Activated CD8-positive, alpha-beta T cell treated with anti-CD3 and anti-CD28 coated beads for 36 hours (primary cell): Measurements from ENCODE around the gene HNF1A. TPM values are rescaled to one million over a fixed set of nuclear protein-coding genes. Genes with fewer than 3 reads are reported as not detected.

ENCODE experiments used
- ATAC-seq: fragments of 200-7000 bp; cut with Tn5 transposase; one replicate; pipeline ENCODE4 v1.10.0; 2021; ENCODE audit warnings: mild to moderate bottlenecking, moderate library complexity
- CTCF ChIA-PET: fragments of 350-600 bp; sonication (Branson Sonifier 250); formaldehyde crosslinking; loops from one replicate; lab custom pipeline; 2021; ENCODE audit warnings: antibody characterized with exemption; lab: Charles Lee
- POLR2A ChIA-PET: fragments of 350-600 bp; sonication (Branson Sonifier 250); formaldehyde crosslinking; loops from one replicate; lab custom pipeline; 2021; ENCODE audit warnings: antibody characterized with exemption; lab: Charles Lee
- DNase-seq: peaks from one replicate; pipeline ENCODE4 v3.0.0-alpha.2; 2020
- H3K27ac Mint-ChIP-seq: one replicate; pipeline ENCODE4 v1.8.0; 2021; ENCODE audit warnings: mild to moderate bottlenecking, mixed read lengths
- H3K27me3 Mint-ChIP-seq: one replicate; pipeline ENCODE4 v1.8.0; 2021; ENCODE audit warnings: mixed read lengths
- H3K36me3 Mint-ChIP-seq: one replicate; pipeline ENCODE4 v1.8.0; 2021; ENCODE audit warnings: low read depth, mixed read lengths
- H3K4me1 Mint-ChIP-seq: one replicate; pipeline ENCODE4 v1.8.0; 2021; ENCODE audit warnings: low read depth, mixed read lengths
- H3K4me3 Mint-ChIP-seq: one replicate; pipeline ENCODE4 v1.8.0; 2021; ENCODE audit warnings: mild to moderate bottlenecking, moderate library complexity, mixed read lengths
- H3K9me3 Mint-ChIP-seq: one replicate; pipeline ENCODE4 v1.8.0; 2021; ENCODE audit warnings: mixed read lengths
- intact Hi-C: fragments of 100-400 bp; cut with micrococcal nuclease; formaldehyde crosslinking; loops from one replicate; pipeline ENCODE4 v1.10.0; 2022
- total RNA-seq, 2 experiments: library from RNA; stranded (reverse); gene quantifications; one replicate each; pipeline ENCODE4 v1.2.3, GENCODE V29; 2021
- TF ChIP-seq, protein P1 (sequence below): fragments of 200-600 bp; IDR thresholded peaks from one replicate; pipeline ENCODE4 v1.8.0; 2022; ENCODE audit warnings: antibody characterized with exemption, mild to moderate bottlenecking

HNF1A gene
- total RNA-seq, 2 experiments from 2014 or later, result not detected

DNA sequence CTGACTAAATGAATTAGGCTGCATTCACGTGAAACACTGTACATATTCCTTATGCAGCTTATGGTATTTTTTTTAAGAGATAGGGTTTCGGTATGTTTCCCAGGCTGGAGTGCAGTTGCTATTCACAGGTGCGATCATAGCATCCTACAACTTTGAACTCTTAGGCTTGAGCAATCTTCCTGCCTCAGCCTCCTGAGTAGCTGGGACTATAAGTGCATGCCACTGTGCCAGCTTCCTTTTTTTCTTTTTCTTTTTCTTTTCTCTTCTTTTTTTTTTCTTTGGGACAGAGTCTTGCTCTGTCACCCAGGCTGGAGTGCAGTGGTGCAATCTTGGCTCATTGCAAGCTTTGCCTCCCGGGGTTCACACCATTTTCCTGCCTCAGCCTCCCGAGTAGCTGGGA lies 38.3 kb upstream of the HNF1A start:
- Mint-ChIP-seq H3K27ac (no peak overlapping the region), H3K4me1 (peaks cover 3% of the 10 kb centered on the region), H3K9me3 (no peaks in the 10 kb centered on the region), H3K36me3 (no peaks in the 10 kb centered on the region), H3K27me3 (no peaks in the 10 kb centered on the region), H3K4me3 (no peak overlapping the region)
- ChIA-PET CTCF (interaction anchor here (0.6 to 3.3 kb wide), 4 partner anchors 30 to 358 kb away, joined by 3 to 16 read pairs (median 3); no protein-coding TSS in a partner anchor), POLR2A (interaction anchor here (1.2 kb wide), 1 partner anchor 201 kb away, joined by 4 read pairs; no protein-coding TSS in a partner anchor)
- no peak for DNase-seq
- ATAC-seq, result no peak
- intact Hi-C loops, result no loop called here
- TF ChIP-seq, protein P1, sequence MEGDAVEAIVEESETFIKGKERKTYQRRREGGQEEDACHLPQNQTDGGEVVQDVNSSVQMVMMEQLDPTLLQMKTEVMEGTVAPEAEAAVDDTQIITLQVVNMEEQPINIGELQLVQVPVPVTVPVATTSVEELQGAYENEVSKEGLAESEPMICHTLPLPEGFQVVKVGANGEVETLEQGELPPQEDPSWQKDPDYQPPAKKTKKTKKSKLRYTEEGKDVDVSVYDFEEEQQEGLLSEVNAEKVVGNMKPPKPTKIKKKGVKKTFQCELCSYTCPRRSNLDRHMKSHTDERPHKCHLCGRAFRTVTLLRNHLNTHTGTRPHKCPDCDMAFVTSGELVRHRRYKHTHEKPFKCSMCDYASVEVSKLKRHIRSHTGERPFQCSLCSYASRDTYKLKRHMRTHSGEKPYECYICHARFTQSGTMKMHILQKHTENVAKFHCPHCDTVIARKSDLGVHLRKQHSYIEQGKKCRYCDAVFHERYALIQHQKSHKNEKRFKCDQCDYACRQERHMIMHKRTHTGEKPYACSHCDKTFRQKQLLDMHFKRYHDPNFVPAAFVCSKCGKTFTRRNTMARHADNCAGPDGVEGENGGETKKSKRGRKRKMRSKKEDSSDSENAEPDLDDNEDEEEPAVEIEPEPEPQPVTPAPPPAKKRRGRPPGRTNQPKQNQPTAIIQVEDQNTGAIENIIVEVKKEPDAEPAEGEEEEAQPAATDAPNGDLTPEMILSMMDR, result no peak

DNA sequence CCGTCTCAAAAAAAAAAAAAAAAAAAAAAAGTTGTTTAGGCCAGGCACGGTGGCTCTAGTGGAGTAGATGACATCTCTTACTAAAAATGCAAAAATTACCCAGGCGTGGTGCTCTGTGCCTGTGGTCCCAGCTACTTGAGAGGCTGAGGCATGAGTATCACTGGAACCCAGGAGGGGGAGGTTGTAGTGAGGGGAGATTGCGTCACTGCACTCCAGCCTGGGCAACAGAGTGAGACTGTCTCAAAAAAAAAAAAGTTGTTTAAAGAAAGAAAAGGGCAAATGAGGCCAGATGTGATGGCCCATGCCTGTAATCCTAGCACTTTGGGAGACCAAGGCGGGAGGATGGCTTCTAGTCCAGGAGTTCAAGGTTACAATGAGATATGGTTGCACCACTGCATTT lies 37.5 kb upstream of the HNF1A start:
- Mint-ChIP-seq H3K9me3 (no peaks in the 10 kb centered on the region), H3K27me3 (no peaks in the 10 kb centered on the region), H3K27ac (no peak overlapping the region), H3K36me3 (no peaks in the 10 kb centered on the region), H3K4me1 (peaks cover 8% of the 10 kb centered on the region), H3K4me3 (no peak overlapping the region)
- POLR2A ChIA-PET, result no interaction called here
- CTCF ChIA-PET, result interaction anchor here (1.0 to 1.3 kb wide), 2 partner anchors 12 to 31 kb away, joined by 3 to 4 read pairs; no protein-coding TSS in a partner anchor
- DNase-seq, result no peak
- intact Hi-C loops, result no loop called here
- TF ChIP-seq, protein P1, result no peak
- ATAC-seq, result no peak

DNA sequence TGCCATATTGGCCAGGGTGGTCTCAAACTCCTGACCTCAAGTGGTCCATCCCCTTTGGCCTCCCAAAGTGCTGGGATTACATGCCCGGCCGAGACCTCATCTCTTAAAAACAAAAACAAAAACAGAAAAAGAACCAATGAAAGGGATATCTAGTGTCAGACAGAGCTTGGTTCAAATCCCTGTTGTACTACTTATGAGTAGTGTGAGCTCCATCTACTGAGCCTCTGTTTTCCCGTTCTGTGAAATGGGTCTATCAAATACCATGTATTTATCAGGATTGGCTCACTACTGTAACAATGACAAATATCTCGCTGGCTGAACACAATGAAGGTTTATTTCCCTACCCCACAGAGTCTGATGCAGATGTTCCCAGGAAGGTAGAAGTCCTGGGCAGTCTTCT lies 36.9 kb upstream of the HNF1A start:
- Mint-ChIP-seq H3K27ac (no peak overlapping the region), H3K4me1 (peaks cover 9% of the 10 kb centered on the region), H3K4me3 (no peak overlapping the region), H3K36me3 (no peaks in the 10 kb centered on the region), H3K27me3 (no peaks in the 10 kb centered on the region), H3K9me3 (no peaks in the 10 kb centered on the region)
- DNase-seq, result no peak
- TF ChIP-seq, protein P1, result no peak
- ATAC-seq, result no peak
- intact Hi-C loops, result no loop called here
- CTCF ChIA-PET, result interaction anchor here (1.0 to 1.3 kb wide), 2 partner anchors 12 to 30 kb away, joined by 3 to 4 read pairs; no protein-coding TSS in a partner anchor
- POLR2A ChIA-PET, result no interaction called here

DNA sequence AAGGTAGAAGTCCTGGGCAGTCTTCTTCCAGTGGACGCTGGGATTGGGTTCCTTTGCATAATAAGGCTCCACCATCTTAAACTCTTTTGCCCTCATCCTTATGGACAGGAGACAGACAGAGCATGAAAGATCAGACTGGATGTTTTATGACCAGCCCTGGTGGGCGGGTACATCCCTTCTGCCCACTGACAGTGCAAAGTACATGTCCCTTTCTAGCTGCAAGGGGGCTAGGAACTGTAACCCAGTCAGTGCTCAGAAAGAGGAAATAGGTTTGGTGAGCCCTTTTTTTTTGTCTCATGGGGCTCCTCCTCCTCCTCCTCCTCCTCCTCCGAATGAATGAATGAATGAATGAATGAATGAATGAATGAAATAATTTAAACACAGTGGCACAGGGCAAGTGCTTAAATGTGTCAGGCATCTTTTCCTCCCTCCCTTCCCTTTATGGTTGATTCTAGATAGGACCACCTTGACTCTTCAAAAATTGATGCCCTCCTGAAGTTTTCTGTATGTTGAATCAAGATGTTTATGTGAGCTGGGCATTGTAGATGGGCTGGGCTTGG lies 36.4 kb upstream of the HNF1A start:
- no peak overlapping the region for H3K27ac Mint-ChIP-seq
- ChIA-PET CTCF (interaction anchor here (1.0 to 1.3 kb wide), 2 partner anchors 11 to 294 kb away, joined by 3 read pairs; no protein-coding TSS in a partner anchor), POLR2A (no interaction called here)
- intact Hi-C loops, result no loop called here
- ATAC-seq (no peak), DNase-seq (no peak)
- H3K9me3 Mint-ChIP-seq, result no peaks in the 10 kb centered on the region
- H3K4me3 Mint-ChIP-seq, result no peak overlapping the region
- TF ChIP-seq, protein P1, result no peak
- H3K27me3 Mint-ChIP-seq, result no peaks in the 10 kb centered on the region
- H3K4me1 Mint-ChIP-seq, result peaks cover 9% of the 10 kb centered on the region
- H3K36me3 Mint-ChIP-seq, result no peaks in the 10 kb centered on the region

DNA sequence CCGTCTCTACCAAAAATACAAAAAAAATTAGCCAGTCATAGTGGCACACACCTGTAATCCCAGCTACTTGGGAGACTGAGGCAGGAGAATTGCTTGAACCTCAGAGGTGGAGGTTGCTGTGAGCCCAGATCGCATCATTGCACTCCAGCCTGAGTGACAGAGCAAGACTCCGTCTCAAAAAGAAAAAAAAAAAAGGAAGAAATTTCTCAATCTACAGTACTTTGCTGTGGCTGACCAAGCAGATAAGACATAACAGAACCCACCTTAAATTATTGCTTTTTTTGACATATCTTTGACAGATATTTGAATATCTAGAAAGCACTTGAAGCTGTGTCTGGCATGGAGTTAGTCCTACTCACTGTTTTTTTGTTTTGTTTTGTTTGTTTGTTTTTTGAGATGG lies 34.9 kb upstream of the HNF1A start:
- ChIA-PET CTCF (interaction anchor here (0.9 to 8.1 kb wide), 11 partner anchors 12 to 166 kb away, joined by 3 to 50 read pairs (median 4); no protein-coding TSS in a partner anchor), POLR2A (no interaction called here)
- DNase-seq (no peak), ATAC-seq (no peak)
- no peak overlapping the region for H3K4me3 Mint-ChIP-seq
- no peaks in the 10 kb centered on the region for H3K36me3 Mint-ChIP-seq
- H3K4me1 Mint-ChIP-seq, result peaks cover 9% of the 10 kb centered on the region
- H3K27ac Mint-ChIP-seq, result no peak overlapping the region
- H3K9me3 Mint-ChIP-seq, result no peaks in the 10 kb centered on the region
- intact Hi-C loops, result no loop called here
- TF ChIP-seq, protein P1, result no peak
- H3K27me3 Mint-ChIP-seq, result no peaks in the 10 kb centered on the region
